Heart left ventricle (tissue), 13 donors: ENCODE data around the gene EARS2.

Experiments
- CTCF ChIP-seq, 12 donors: fragments of 200-600 bp; sonication (generic) in 4 of 12; IDR thresholded peaks; one replicate each; pipeline versions ENCODE4 v1.5.0 to v1.8.0; 2018 to 2022; ENCODE audit warnings: antibody characterized with exemption in 12 of 12, mild to moderate bottlenecking in 5 of 12
- POLR2A ChIP-seq, 2 donors: fragments of 450-650 bp; IDR thresholded peaks; one replicate each; pipeline ENCODE4 v1.6.1; 2017; ENCODE audit warnings: antibody characterized with exemption in 2 of 2, mild to moderate bottlenecking in 2 of 2, moderate library complexity in 2 of 2
- donor health status: ischemic (EF 13 %, LVEDD 7.1; RV severe dilation, severe dysfunction).
- donor health status: DM: no; HTN: yes; CAD: no.
- donor health status: DM: no; HTN: no; CAD: no.
- donor health status: ischemic (EF 25% LVEDD 6.9; RV normal size, moderate dysfunction).
- donor health status: ischemic (EF 25% LVEDD 5.7; RV mildly dilated, moderate dysfunction).
- donor health status: ischemic (EF 35%, LVEDD 5.7; RV mildly dilated, moderate dysfunction).
- donor health status: nonischemic (EF 11% LVEDD 7.7; RV severe dilation, severe dysfunction).
- donor health status: DM: yes; HTN: yes; CAD: no.
- donor health status: PGD.
- donor health status: ischemic (EF 29% LVEDD 5.4; RV normal size, mild dysfunction).
- donor health status: nonischemic (EF 23%, LVEDD 6.1; RV moderate dilation, normal function).

- TF ChIP-seq CTCF (IDR thresholded peaks at IDR 0.05) (no peak), POLR2A (IDR thresholded peaks at IDR 0.05) (no peak)
These were observed 30.6 kb upstream of the EARS2 start for GRCh38 chr16:23587726-23588125.
